ENCODE data around the gene STK24. TPM values are rescaled to one million over a fixed set of nuclear protein-coding genes. Genes with fewer than 3 reads are reported as not detected.

The STK24 gene
- total and polyA plus RNA-seq, 2 of the 8 experiments (the other 6 are each of a cell fraction or from before 2014, with no cell fraction given), result 62.8 to 143 TPM

- DNase-seq (ENCODE audit: low read depth in 1 of 2, low spot score in 2 of 2) (no peak), FAIRE-seq (no peak)
- CTCF ChIA-PET (ENCODE audit: partially characterized antibody), result interaction anchor here (0.8 to 2.5 kb wide), 9 partner anchors 10 to 155 kb away, joined by 3 to 13 read pairs (median 4); no protein-coding TSS in a partner anchor
- Histone ChIP-seq H2AFZ (ENCODE audit: low read length) (no peak overlapping the region), H3K56ac (replicated peaks; ENCODE audit: insufficient read length, low read depth, low read length) (no peak overlapping the region), H2BK12ac (ENCODE audit: low read depth, low read length) (no peak overlapping the region), H4K8ac (ENCODE audit: extremely low read depth, insufficient read depth, low read length) (peak overlapping the region; percentile 59; the same call in 1 of the 2 replicates), H4K5ac (ENCODE audit: insufficient read length, low read depth, low read length) (no peak overlapping the region), H3K79me2 (ENCODE audit: control insufficient read depth in 1 of 2, insufficient read depth in 2 of 2, low read length in 2 of 2) (peaks cover 5 to 96% of the 10 kb centered on the region in 2 experiments), H2BK120ac (replicated peaks; ENCODE audit: low read depth, low read length) (no peak overlapping the region), H3K14ac (ENCODE audit: insufficient read length) (no peak overlapping the region), H3K23ac (ENCODE audit: insufficient read length) (no peak overlapping the region), H3K36me3 (ENCODE audit: control insufficient read depth in 2 of 4, insufficient read depth in 4 of 4, low read length in 3 of 4) (peaks cover 0 to 8% (median 0%) of the 10 kb centered on the region in 4 experiments; a peak in 3 of 8 replicates), H3K18ac (ENCODE audit: extremely low read depth, low read length) (no peak overlapping the region), H3K9me3 (ENCODE audit: insufficient read depth in 2 of 2, low read depth in 1 of 2, low read length in 1 of 2) (no peaks in the 10 kb centered on the region), H3K4ac (replicated peaks; ENCODE audit: insufficient read length, low read depth, low read length) (no peak overlapping the region), H3K9ac (replicated peaks in 1 of 4; ENCODE audit: extremely low read depth in 1 of 4, low read depth in 3 of 4, low read length in 3 of 4) (no peak overlapping the region), H3K4me3 (ENCODE audit: extremely low read depth in 1 of 4, insufficient read depth in 2 of 4, low read depth in 3 of 4, low read length in 4 of 4) (no peak overlapping the region; a peak in 1 of 8 replicates), H4K91ac (replicated peaks; ENCODE audit: insufficient read length, low read length) (no peak overlapping the region), H3K27ac (ENCODE audit: low read depth, low read length) (no peak overlapping the region), H3K4me2 (ENCODE audit: insufficient read depth in 1 of 2, low read depth in 2 of 2, low read length in 2 of 2) (no peak overlapping the region), H2AK5ac (ENCODE audit: low read depth, low read length) (no peak overlapping the region; the same call in 1 of the 2 replicates), H3K4me1 (replicated peaks in 1 of 4; ENCODE audit: control insufficient read depth in 3 of 4, insufficient read depth in 4 of 4, low read length in 3 of 4) (peaks cover 0 to 49% (median 24%) of the 10 kb centered on the region in 4 experiments; a peak in 6 of 7 replicates), H4K20me1 (replicated peaks in 1 of 2; ENCODE audit: control insufficient read depth in 1 of 2, insufficient read depth in 2 of 2, low read length in 2 of 2) (peaks cover 41 to 54% of the 10 kb centered on the region in 2 experiments), H3K79me1 (ENCODE audit: low read depth, low read length) (peaks cover 46% of the 10 kb centered on the region), H3K23me2 (ENCODE audit: low read depth, low read length) (no peaks in the 10 kb centered on the region), H2BK15ac (ENCODE audit: low read length) (no peak overlapping the region), H2BK20ac (ENCODE audit: low read length) (no peak overlapping the region), H2BK5ac (ENCODE audit: low read depth, low read length) (0 out of 2 replicates have a peak overlapping the region, but pooled peaks have one; percentile 45), H3K27me3 (replicated peaks in 1 of 4; ENCODE audit: control insufficient read depth in 3 of 4, extremely low read depth in 1 of 4, insufficient read depth in 3 of 4, low read length in 3 of 4) (no peaks in the 10 kb centered on the region)
- 89% methylated on average over 18 of the region's 18 CpGs; no CpG with 5 or more reads in 1 of the 2 experiments for WGBS, 2 experiments (ENCODE audit: extremely low coverage in 1 of 2, insufficient coverage in 1 of 2, insufficient read length in 1 of 2, insufficient replicate concordance in 2 of 2, low coverage in 1 of 2, low lambda C conversion rate in 2 of 2, missing lambda C conversion rate in 1 of 2)
- TF ChIP-seq TAF7 (optimal IDR thresholded peaks at IDR 0.05; ENCODE audit: borderline replicate concordance, low read depth, low read length) (no peak), RAD21 (IDR thresholded peaks at IDR 0.05 in 1 of 2, conservative IDR thresholded peaks at IDR 0.05 in 1 of 2; ENCODE audit: low read depth in 2 of 2, low read length in 2 of 2) (no peak), KDM4A (IDR thresholded peaks at IDR 0.05; ENCODE audit: low read depth, low read length, severe bottlenecking) (no peak), SP1 (IDR thresholded peaks at IDR 0.05; ENCODE audit: low read depth, low read length) (no peak), MAFK (IDR thresholded peaks at IDR 0.05; ENCODE audit: low read depth, low read length) (no peak), RXRA (IDR thresholded peaks at IDR 0.05; ENCODE audit: insufficient read depth, low read depth, low read length) (no peak), YY1 (IDR thresholded peaks at IDR 0.05; ENCODE audit: low read depth, low read length) (no peak)
- POLR2A ChIA-PET (ENCODE audit: partially characterized antibody), result interaction anchor here (0.7 to 1.6 kb wide), 3 partner anchors 12 to 29 kb away, joined by 3 read pairs; no protein-coding TSS in a partner anchor
Measured at GRCh38 chr13:98520674-98521449, 56.0 kb downstream of the STK24 start.
